Measurements from ENCODE around the gene ZNF43.

DNA sequence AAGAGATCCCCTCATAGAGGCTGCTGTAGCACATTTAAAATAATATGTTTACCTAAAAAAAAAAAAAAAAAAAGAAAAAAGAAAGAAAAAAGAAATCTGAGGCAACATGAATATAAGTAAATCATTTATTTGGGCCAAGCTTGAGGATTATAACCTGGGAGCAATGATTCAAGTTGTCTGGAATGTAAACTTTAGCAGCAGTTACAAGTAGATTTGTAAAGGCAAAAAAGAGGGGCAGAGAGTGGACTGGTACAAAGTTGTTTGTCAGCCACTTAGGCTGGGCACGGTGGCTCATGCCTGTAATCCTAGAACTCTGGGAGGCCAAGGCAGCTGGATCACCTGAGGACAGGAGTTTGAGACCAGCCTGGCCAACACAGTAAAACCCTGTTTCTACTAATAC is 11.3 kb downstream of the ZNF43 start:
- TF ChIP-seq, protein P1, sequence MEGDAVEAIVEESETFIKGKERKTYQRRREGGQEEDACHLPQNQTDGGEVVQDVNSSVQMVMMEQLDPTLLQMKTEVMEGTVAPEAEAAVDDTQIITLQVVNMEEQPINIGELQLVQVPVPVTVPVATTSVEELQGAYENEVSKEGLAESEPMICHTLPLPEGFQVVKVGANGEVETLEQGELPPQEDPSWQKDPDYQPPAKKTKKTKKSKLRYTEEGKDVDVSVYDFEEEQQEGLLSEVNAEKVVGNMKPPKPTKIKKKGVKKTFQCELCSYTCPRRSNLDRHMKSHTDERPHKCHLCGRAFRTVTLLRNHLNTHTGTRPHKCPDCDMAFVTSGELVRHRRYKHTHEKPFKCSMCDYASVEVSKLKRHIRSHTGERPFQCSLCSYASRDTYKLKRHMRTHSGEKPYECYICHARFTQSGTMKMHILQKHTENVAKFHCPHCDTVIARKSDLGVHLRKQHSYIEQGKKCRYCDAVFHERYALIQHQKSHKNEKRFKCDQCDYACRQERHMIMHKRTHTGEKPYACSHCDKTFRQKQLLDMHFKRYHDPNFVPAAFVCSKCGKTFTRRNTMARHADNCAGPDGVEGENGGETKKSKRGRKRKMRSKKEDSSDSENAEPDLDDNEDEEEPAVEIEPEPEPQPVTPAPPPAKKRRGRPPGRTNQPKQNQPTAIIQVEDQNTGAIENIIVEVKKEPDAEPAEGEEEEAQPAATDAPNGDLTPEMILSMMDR (conservative IDR thresholded peaks at IDR 0.05; ENCODE audit: low read depth in 2 of 2) = no peak
- no peak for TF ChIP-seq POLR2AphosphoS5 (IDR thresholded peaks at IDR 0.05; ENCODE audit: low read depth)
